GM21723 (cell line): ENCODE measurements around the gene AKIRIN2.

Experiments
- ATAC-seq: cut with Tn5 transposase; IDR thresholded peaks from one replicate; pipeline ENCODE4 v1.9.1; 2021; ENCODE audit warnings: mild to moderate bottlenecking, moderate library complexity; ENCODE audit not compliant: unreplicated experiment

The AKIRIN2 gene

GRCh38 chr6:87701676-87702588 is at the start of gene AKIRIN2:
AKIRIN2 (minus strand) TSS chr6:87702233; CDS start chr6:87701684, 549 bp downstream.
- ATAC-seq, result peak; percentile 73

GRCh38 chr6:87747646-87748045 is 45.6 kb upstream of the AKIRIN2 start:
- ATAC-seq, result no peak

- ATAC-seq, result no peak
Measured at GRCh38 chr6:87745966-87746721, 44.1 kb upstream of the AKIRIN2 start.

- no peak for ATAC-seq
Measured at GRCh38 chr6:87743454-87743853, 41.4 kb upstream of the AKIRIN2 start.

GRCh38 chr6:87742106-87742505 is 40.1 kb upstream of the AKIRIN2 start:
- ATAC-seq, result no peak

- no peak for ATAC-seq
Measured at GRCh38 chr6:87741001-87741650, 39.1 kb upstream of the AKIRIN2 start.

GRCh38 chr6:87738744-87739143 is 36.7 kb upstream of the AKIRIN2 start:
- ATAC-seq, result no peak

GRCh38 chr6:87738000-87738399 is 36.0 kb upstream of the AKIRIN2 start:
- ATAC-seq, result no peak

GRCh38 chr6:87736809-87737540 is 34.9 kb upstream of the AKIRIN2 start:
- ATAC-seq, result peak; percentile 38

- peak; percentile 73 for ATAC-seq
Measured at GRCh38 chr6:87731818-87732661, 30.0 kb upstream of the AKIRIN2 start.

- no peak for ATAC-seq
Measured at GRCh38 chr6:87731080-87731479, 29.0 kb upstream of the AKIRIN2 start.

GRCh38 chr6:87729965-87730719 is 28.1 kb upstream of the AKIRIN2 start:
- ATAC-seq, result no peak

GRCh38 chr6:87728706-87729105 is 26.7 kb upstream of the AKIRIN2 start:
- ATAC-seq, result no peak

GRCh38 chr6:87724983-87725811 is 23.2 kb upstream of the AKIRIN2 start:
- peak; percentile 86 for ATAC-seq

- ATAC-seq, result no peak
Measured at GRCh38 chr6:87723170-87724078, 21.4 kb upstream of the AKIRIN2 start.

GRCh38 chr6:87722540-87723169 is 20.6 kb upstream of the AKIRIN2 start:
- ATAC-seq, result no peak

GRCh38 chr6:87721311-87721710 is 19.3 kb upstream of the AKIRIN2 start:
- ATAC-seq, result no peak
